SK-N-SH treated with all-trans-retinoic acid at 6 μM for 48 hours (cell line): Measurements from ENCODE around the gene XPO1.

ENCODE experiments used
- ARNTL ChIP-seq: fragments of 450-650 bp; formaldehyde crosslinking; IDR thresholded peaks from 2 replicates; pipeline ENCODE4 v1.5.0; 2020; ENCODE audit warnings: low read depth, mild to moderate bottlenecking, moderate library complexity, borderline replicate concordance
- CREB5 ChIP-seq: fragments of 250-450 bp; sonication (Bioruptor Pico); IDR thresholded peaks from 2 replicates; pipeline ENCODE4 v1.5.1; 2020; ENCODE audit warnings: low read depth, mild to moderate bottlenecking, moderate library complexity
- GLIS3 ChIP-seq: fragments of 250-450 bp; sonication (Bioruptor Pico); IDR thresholded peaks from 2 replicates; pipeline ENCODE4 v1.5.0; 2020; ENCODE audit warnings: mild to moderate bottlenecking, moderate library complexity
- PPARA ChIP-seq: fragments of 250-450 bp; sonication (Bioruptor Pico); IDR thresholded peaks from 2 replicates; pipeline ENCODE4 v1.5.0; 2020; ENCODE audit warnings: mild to moderate bottlenecking, borderline replicate concordance
- RARB ChIP-seq: fragments of 250-450 bp; sonication (Bioruptor Pico); IDR thresholded peaks from 2 replicates; pipeline ENCODE4 v1.8.0; 2021; ENCODE audit warnings: mild to moderate bottlenecking, moderate library complexity
- SNAI2 ChIP-seq: fragments of 250-450 bp; sonication (Bioruptor Pico); IDR thresholded peaks from 2 replicates; pipeline ENCODE4 v1.5.0; 2020; ENCODE audit warnings: mild to moderate bottlenecking, moderate library complexity
- TOX ChIP-seq: fragments of 250-450 bp; sonication (Bioruptor Pico); IDR thresholded peaks from 2 replicates; pipeline ENCODE4 v1.8.0; 2021; ENCODE audit warnings: mild to moderate bottlenecking, moderate library complexity, borderline replicate concordance
- TSHZ2 ChIP-seq: fragments of 250-450 bp; sonication (Bioruptor Pico); IDR thresholded peaks from 2 replicates; pipeline ENCODE4 v1.5.0; 2020; ENCODE audit warnings: mild to moderate bottlenecking, moderate library complexity
- ZC3H10 ChIP-seq: fragments of 250-450 bp; sonication (Bioruptor Pico); IDR thresholded peaks from 2 replicates; pipeline ENCODE4 v1.5.1; 2021; ENCODE audit warnings: mild to moderate bottlenecking, moderate library complexity
- ZFP3 ChIP-seq: fragments of 250-450 bp; sonication (Bioruptor Pico); IDR thresholded peaks from 2 replicates; pipeline ENCODE4 v1.5.0; 2020; ENCODE audit warnings: mild to moderate bottlenecking, moderate library complexity
- ZNF70 ChIP-seq: fragments of 450-650 bp; formaldehyde crosslinking; IDR thresholded peaks from 2 replicates; pipeline ENCODE4 v1.5.0; 2020; ENCODE audit warnings: mild to moderate bottlenecking, moderate library complexity
- TF ChIP-seq, protein P1 (sequence below): fragments of 250-450 bp; sonication (Bioruptor Pico); IDR thresholded peaks from 2 replicates; pipeline ENCODE4 v1.8.0; 2020; ENCODE audit warnings: mild to moderate bottlenecking, moderate library complexity, borderline replicate concordance

GRCh38 chr2:61493523-61493942 is 44.6 kb downstream of the XPO1 start:
- TF ChIP-seq TOX (CRISPR knock-in tag) = no peak
- no peak for TF ChIP-seq ZFP3 (CRISPR knock-in tag)
- TF ChIP-seq SNAI2 (CRISPR knock-in tag) = no peak
- no peak for TF ChIP-seq CREB5
- no peak for TF ChIP-seq TSHZ2 (CRISPR knock-in tag)
- TF ChIP-seq ZNF70 = no peak
- no peak for TF ChIP-seq PPARA
- TF ChIP-seq ZC3H10 = no peak
- TF ChIP-seq, protein P1, sequence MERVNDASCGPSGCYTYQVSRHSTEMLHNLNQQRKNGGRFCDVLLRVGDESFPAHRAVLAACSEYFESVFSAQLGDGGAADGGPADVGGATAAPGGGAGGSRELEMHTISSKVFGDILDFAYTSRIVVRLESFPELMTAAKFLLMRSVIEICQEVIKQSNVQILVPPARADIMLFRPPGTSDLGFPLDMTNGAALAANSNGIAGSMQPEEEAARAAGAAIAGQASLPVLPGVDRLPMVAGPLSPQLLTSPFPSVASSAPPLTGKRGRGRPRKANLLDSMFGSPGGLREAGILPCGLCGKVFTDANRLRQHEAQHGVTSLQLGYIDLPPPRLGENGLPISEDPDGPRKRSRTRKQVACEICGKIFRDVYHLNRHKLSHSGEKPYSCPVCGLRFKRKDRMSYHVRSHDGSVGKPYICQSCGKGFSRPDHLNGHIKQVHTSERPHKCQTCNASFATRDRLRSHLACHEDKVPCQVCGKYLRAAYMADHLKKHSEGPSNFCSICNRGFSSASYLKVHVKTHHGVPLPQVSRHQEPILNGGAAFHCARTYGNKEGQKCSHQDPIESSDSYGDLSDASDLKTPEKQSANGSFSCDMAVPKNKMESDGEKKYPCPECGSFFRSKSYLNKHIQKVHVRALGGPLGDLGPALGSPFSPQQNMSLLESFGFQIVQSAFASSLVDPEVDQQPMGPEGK (CRISPR knock-in tag) = no peak
- TF ChIP-seq GLIS3 = no peak
- no peak for TF ChIP-seq ARNTL (CRISPR knock-in tag)
- TF ChIP-seq RARB (CRISPR knock-in tag) = no peak
